ENCODE measurements around the gene SNX22. TPM values are rescaled to one million over a fixed set of nuclear protein-coding genes. Genes with fewer than 3 reads are reported as not detected.

The SNX22 gene
- polyA plus RNA-seq, 1 donor: 2.7 TPM

GRCh38 chr15:64156652-64157331 lies 5.3 kb downstream of the SNX22 start:
- Histone ChIP-seq H3K27ac (ENCODE audit: low read length) (no peak overlapping the region), H3K9me3 (ENCODE audit: control insufficient read depth, low read depth, low read length) (peaks cover 3% of the 10 kb centered on the region), H3K4me3 (ENCODE audit: low read length) (no peak overlapping the region), H3K4me1 (ENCODE audit: control insufficient read depth, insufficient read depth, low read length) (peaks cover 16% of the 10 kb centered on the region), H3K27me3 (ENCODE audit: control insufficient read depth, insufficient read depth, low read length) (peaks cover 13% of the 10 kb centered on the region), H3K36me3 (ENCODE audit: control insufficient read depth, insufficient read depth, low read length) (peaks cover 69% of the 10 kb centered on the region)
- no peak for DNase-seq
- no CpG with 5 or more reads among the region's 16 CpGs for WGBS (ENCODE audit: insufficient coverage, low lambda C conversion rate)

- peaks cover 3% of the 10 kb centered on the region for H3K9me3 ChIP-seq (ENCODE audit: control insufficient read depth, low read depth, low read length)
- WGBS (ENCODE audit: insufficient coverage, low lambda C conversion rate): no CpG with 5 or more reads among the region's 1 CpG
- DNase-seq: no peak
- H3K36me3 ChIP-seq (ENCODE audit: control insufficient read depth, insufficient read depth, low read length): peaks cover 69% of the 10 kb centered on the region
- H3K27ac ChIP-seq (ENCODE audit: low read length): no peak overlapping the region
- H3K4me1 ChIP-seq (ENCODE audit: control insufficient read depth, insufficient read depth, low read length): peaks cover 15% of the 10 kb centered on the region
- H3K27me3 ChIP-seq (ENCODE audit: control insufficient read depth, insufficient read depth, low read length): peaks cover 5% of the 10 kb centered on the region
- no peak overlapping the region for H3K4me3 ChIP-seq (ENCODE audit: low read length)
Observed at GRCh38 chr15:64157599-64158125, 6.1 kb downstream of the SNX22 start.

GRCh38 chr15:64158363-64159134 lies 7.0 kb downstream of the SNX22 start:
- Histone ChIP-seq H3K4me3 (ENCODE audit: low read length) (no peak overlapping the region), H3K27ac (ENCODE audit: low read length) (no peak overlapping the region), H3K36me3 (ENCODE audit: control insufficient read depth, insufficient read depth, low read length) (peaks cover 69% of the 10 kb centered on the region), H3K27me3 (ENCODE audit: control insufficient read depth, insufficient read depth, low read length) (no peaks in the 10 kb centered on the region), H3K4me1 (ENCODE audit: control insufficient read depth, insufficient read depth, low read length) (peaks cover 9% of the 10 kb centered on the region), H3K9me3 (ENCODE audit: control insufficient read depth, low read depth, low read length) (peaks cover 3% of the 10 kb centered on the region)
- no peak for DNase-seq
- WGBS (ENCODE audit: insufficient coverage, low lambda C conversion rate): no CpG with 5 or more reads among the region's 11 CpGs

GRCh38 chr15:64161688-64162477 lies 10.4 kb downstream of the SNX22 start:
- peak in 1 of 2 donors; percentile 32 for DNase-seq
- H3K27ac ChIP-seq (ENCODE audit: low read length): peak overlapping the region; percentile 85
- H3K27me3 ChIP-seq (ENCODE audit: control insufficient read depth, insufficient read depth, low read length): no peaks in the 10 kb centered on the region
- no CpG with 5 or more reads among the region's 12 CpGs for WGBS (ENCODE audit: insufficient coverage, low lambda C conversion rate)
- peaks cover 13% of the 10 kb centered on the region for H3K4me1 ChIP-seq (ENCODE audit: control insufficient read depth, insufficient read depth, low read length)
- peak overlapping the region; percentile 97 for H3K4me3 ChIP-seq (ENCODE audit: low read length)
- no peaks in the 10 kb centered on the region for H3K9me3 ChIP-seq (ENCODE audit: control insufficient read depth, low read depth, low read length)
- peaks cover 45% of the 10 kb centered on the region for H3K36me3 ChIP-seq (ENCODE audit: control insufficient read depth, insufficient read depth, low read length)

- Histone ChIP-seq H3K36me3 (ENCODE audit: control insufficient read depth, insufficient read depth, low read length) (peaks cover 39% of the 10 kb centered on the region), H3K4me3 (ENCODE audit: low read length) (peak overlapping the region; percentile 97), H3K27me3 (ENCODE audit: control insufficient read depth, insufficient read depth, low read length) (no peaks in the 10 kb centered on the region), H3K4me1 (ENCODE audit: control insufficient read depth, insufficient read depth, low read length) (peaks cover 13% of the 10 kb centered on the region), H3K9me3 (ENCODE audit: control insufficient read depth, low read depth, low read length) (no peaks in the 10 kb centered on the region), H3K27ac (ENCODE audit: low read length) (peak overlapping the region; percentile 85)
- no peak for DNase-seq
- WGBS (ENCODE audit: insufficient coverage, low lambda C conversion rate): no CpG with 5 or more reads among the region's 21 CpGs
Observed at GRCh38 chr15:64162478-64162868, 10.9 kb downstream of the SNX22 start.

GRCh38 chr15:64162869-64163658 lies 11.5 kb downstream of the SNX22 start, which contains the start of gene PPIB:
PPIB (minus strand) TSS chr15:64163022; CDS start chr15:64162986, 36 bp downstream.
- whole genome bisulfite sequencing (ENCODE audit: insufficient coverage, low lambda C conversion rate): no CpG with 5 or more reads among the region's 69 CpGs
- Histone ChIP-seq H3K27ac (ENCODE audit: low read length) (peak within 1 kb of the TSS; percentile 89), H3K4me3 (ENCODE audit: low read length) (peak within 1 kb of the TSS; percentile 97), H3K36me3 (ENCODE audit: control insufficient read depth, insufficient read depth, low read length) (peaks cover 33% of the 10 kb centered on the region), H3K27me3 (ENCODE audit: control insufficient read depth, insufficient read depth, low read length) (no peaks in the 10 kb centered on the region), H3K9me3 (ENCODE audit: control insufficient read depth, low read depth, low read length) (no peaks in the 10 kb centered on the region), H3K4me1 (ENCODE audit: control insufficient read depth, insufficient read depth, low read length) (peaks cover 13% of the 10 kb centered on the region)
- peak; percentile 98 to 99 for DNase-seq

GRCh38 chr15:64163659-64164362 lies 12.3 kb downstream of the SNX22 start:
- Histone ChIP-seq H3K36me3 (ENCODE audit: control insufficient read depth, insufficient read depth, low read length) (peaks cover 25% of the 10 kb centered on the region), H3K9me3 (ENCODE audit: control insufficient read depth, low read depth, low read length) (no peaks in the 10 kb centered on the region), H3K4me3 (ENCODE audit: low read length) (peak overlapping the region; percentile 48), H3K27me3 (ENCODE audit: control insufficient read depth, insufficient read depth, low read length) (no peaks in the 10 kb centered on the region), H3K27ac (ENCODE audit: low read length) (peak overlapping the region; percentile 89), H3K4me1 (ENCODE audit: control insufficient read depth, insufficient read depth, low read length) (peaks cover 13% of the 10 kb centered on the region)
- DNase-seq: no peak
- 50% methylated on average over 6 of the region's 14 CpGs for WGBS (ENCODE audit: insufficient coverage, low lambda C conversion rate)

GRCh38 chr15:64164436-64164835 lies 12.9 kb downstream of the SNX22 start:
- WGBS (ENCODE audit: insufficient coverage, low lambda C conversion rate): no CpG with 5 or more reads among the region's 4 CpGs
- Histone ChIP-seq H3K36me3 (ENCODE audit: control insufficient read depth, insufficient read depth, low read length) (peaks cover 20% of the 10 kb centered on the region), H3K9me3 (ENCODE audit: control insufficient read depth, low read depth, low read length) (no peaks in the 10 kb centered on the region), H3K27ac (ENCODE audit: low read length) (no peak overlapping the region), H3K4me3 (ENCODE audit: low read length) (no peak overlapping the region), H3K4me1 (ENCODE audit: control insufficient read depth, insufficient read depth, low read length) (peaks cover 13% of the 10 kb centered on the region), H3K27me3 (ENCODE audit: control insufficient read depth, insufficient read depth, low read length) (no peaks in the 10 kb centered on the region)
- DNase-seq: no peak

- no peak overlapping the region for H3K4me3 ChIP-seq (ENCODE audit: low read length)
- H3K4me1 ChIP-seq (ENCODE audit: control insufficient read depth, insufficient read depth, low read length): peaks cover 11% of the 10 kb centered on the region
- WGBS (ENCODE audit: insufficient coverage, low lambda C conversion rate): no CpG with 5 or more reads among the region's 5 CpGs
- H3K27me3 ChIP-seq (ENCODE audit: control insufficient read depth, insufficient read depth, low read length): no peaks in the 10 kb centered on the region
- H3K36me3 ChIP-seq (ENCODE audit: control insufficient read depth, insufficient read depth, low read length): peaks cover 15% of the 10 kb centered on the region
- H3K9me3 ChIP-seq (ENCODE audit: control insufficient read depth, low read depth, low read length): no peaks in the 10 kb centered on the region
- no peak overlapping the region for H3K27ac ChIP-seq (ENCODE audit: low read length)
- no peak for DNase-seq
Observed at GRCh38 chr15:64166102-64166890, 14.8 kb downstream of the SNX22 start.
